Neutrophil (primary cell): Measurements from ENCODE around the gene CFDP1.

Source experiments
- H3K27ac ChIP-seq: fragments of 200-600 bp; sonication (generic); 2 replicates; pipeline ENCODE4 v1.5.1; 2016; ENCODE audit warnings: mild to moderate bottlenecking, moderate library complexity
- H3K27me3 ChIP-seq: fragments of 200-600 bp; sonication (generic); 2 replicates; pipeline ENCODE4 v1.6.0; 2016; ENCODE audit warnings: mild to moderate bottlenecking
- H3K36me3 ChIP-seq: fragments of 200-600 bp; sonication (generic); 2 replicates; pipeline ENCODE4 v1.5.1; 2017
- H3K4me1 ChIP-seq, 2 experiments: fragments of 200-600 bp in 1 of 2; sonication (generic) in 1 of 2; 1 replicate in 1 of 2; 2 replicates in 1 of 2; pipeline versions ENCODE4 v1.5.1 to v1.6.1; 2013 to 2016; ENCODE audit warnings: low read depth in 1 of 2, low read length in 1 of 2, mild to moderate bottlenecking in 1 of 2, moderate library complexity in 1 of 2; ENCODE audit not compliant: control insufficient read depth in 1 of 2, insufficient read depth in 1 of 2
- H3K4me3 ChIP-seq, 2 experiments: fragments of 200-600 bp in 1 of 2; sonication (generic) in 1 of 2; 1 replicate in 1 of 2; 2 replicates in 1 of 2; pipeline ENCODE4 v1.5.1; 2013 to 2016; ENCODE audit warnings: low read depth in 1 of 2, low read length in 1 of 2, mild to moderate bottlenecking in 1 of 2, moderate library complexity in 1 of 2
- H3K9me3 ChIP-seq: fragments of 200-600 bp; sonication (generic); 2 replicates; pipeline ENCODE4 v1.5.1; 2016
- TF ChIP-seq, protein P1 (sequence below): fragments of 200-600 bp; sonication (generic); IDR thresholded peaks from 2 replicates; pipeline ENCODE4 v1.5.1; 2016; ENCODE audit warnings: antibody characterized with exemption

Gene CFDP1

DNA sequence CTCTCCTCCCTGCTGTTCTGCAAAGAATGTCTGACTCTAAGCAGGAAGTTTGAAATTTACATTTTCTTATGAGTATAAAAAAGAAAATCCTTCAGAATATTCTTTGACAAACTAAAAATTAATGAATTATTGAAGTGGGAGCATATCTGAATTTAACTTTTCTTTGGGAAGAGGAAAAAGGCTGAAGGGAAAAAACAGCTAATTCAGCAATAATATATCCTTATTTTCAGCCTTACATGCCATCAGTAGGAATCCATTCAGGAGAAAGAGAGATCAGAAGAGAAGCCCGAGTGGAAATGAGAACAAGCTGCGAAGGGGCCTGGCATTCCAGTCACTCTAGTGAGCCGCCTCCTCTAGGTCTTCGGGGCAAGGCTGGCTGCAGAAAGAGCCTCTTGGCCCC is 140.1 kb downstream of the CFDP1 start:
- peaks cover 17% of the 10 kb centered on the region for H3K36me3 ChIP-seq
- no peaks in the 10 kb centered on the region for H3K9me3 ChIP-seq
- no peaks in the 10 kb centered on the region for H3K27me3 ChIP-seq
- no peak overlapping the region for H3K4me3 ChIP-seq
- TF ChIP-seq, protein P1, sequence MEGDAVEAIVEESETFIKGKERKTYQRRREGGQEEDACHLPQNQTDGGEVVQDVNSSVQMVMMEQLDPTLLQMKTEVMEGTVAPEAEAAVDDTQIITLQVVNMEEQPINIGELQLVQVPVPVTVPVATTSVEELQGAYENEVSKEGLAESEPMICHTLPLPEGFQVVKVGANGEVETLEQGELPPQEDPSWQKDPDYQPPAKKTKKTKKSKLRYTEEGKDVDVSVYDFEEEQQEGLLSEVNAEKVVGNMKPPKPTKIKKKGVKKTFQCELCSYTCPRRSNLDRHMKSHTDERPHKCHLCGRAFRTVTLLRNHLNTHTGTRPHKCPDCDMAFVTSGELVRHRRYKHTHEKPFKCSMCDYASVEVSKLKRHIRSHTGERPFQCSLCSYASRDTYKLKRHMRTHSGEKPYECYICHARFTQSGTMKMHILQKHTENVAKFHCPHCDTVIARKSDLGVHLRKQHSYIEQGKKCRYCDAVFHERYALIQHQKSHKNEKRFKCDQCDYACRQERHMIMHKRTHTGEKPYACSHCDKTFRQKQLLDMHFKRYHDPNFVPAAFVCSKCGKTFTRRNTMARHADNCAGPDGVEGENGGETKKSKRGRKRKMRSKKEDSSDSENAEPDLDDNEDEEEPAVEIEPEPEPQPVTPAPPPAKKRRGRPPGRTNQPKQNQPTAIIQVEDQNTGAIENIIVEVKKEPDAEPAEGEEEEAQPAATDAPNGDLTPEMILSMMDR: no peak
- no peak overlapping the region for H3K27ac ChIP-seq
- H3K4me1 ChIP-seq: no peaks in the 10 kb centered on the region

DNA sequence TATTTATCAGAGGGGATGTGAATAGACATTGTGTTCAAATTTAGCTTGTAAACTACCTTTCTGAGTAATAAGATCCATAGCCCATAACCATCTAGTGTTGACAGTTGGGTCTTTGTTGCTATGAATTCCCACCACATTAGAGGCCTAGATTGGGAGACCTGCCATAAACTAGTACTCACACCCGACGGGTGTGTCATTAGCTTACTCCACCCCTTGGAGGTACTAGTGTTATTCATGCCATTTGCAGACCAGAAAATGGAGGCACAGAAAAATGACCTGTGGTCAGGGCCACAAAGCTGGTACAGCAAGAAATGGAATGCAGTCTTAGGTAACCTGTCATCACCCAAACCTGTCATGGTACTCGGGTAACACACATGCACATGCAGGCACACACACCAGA is 140.6 kb downstream of the CFDP1 start:
- Histone ChIP-seq H3K4me1 (no peaks in the 10 kb centered on the region), H3K4me3 (no peak overlapping the region), H3K27me3 (no peaks in the 10 kb centered on the region), H3K36me3 (peaks cover 17% of the 10 kb centered on the region), H3K27ac (no peak overlapping the region), H3K9me3 (no peaks in the 10 kb centered on the region)
- TF ChIP-seq, protein P1: no peak

DNA sequence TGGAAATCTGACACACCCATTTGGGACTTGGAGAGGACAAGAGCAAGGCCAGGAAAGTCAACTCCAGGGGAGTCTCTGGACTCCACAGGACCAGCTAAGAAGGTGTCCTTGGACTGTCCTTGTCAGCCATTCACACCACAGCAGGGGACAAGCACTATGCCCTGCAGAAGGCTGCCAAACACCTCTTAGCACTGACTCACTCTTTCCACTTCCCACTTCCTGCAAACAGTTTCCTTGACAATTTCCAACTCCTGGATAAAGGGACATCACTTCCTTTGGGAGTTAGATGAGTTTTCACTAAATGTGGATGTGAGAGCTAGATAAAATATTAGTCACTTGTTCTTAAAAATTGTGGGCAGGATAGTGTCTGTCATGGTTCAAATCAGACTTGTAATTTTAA is 144.1 kb downstream of the CFDP1 start:
- TF ChIP-seq, protein P1: no peak
- no peak overlapping the region for H3K4me3 ChIP-seq
- no peak overlapping the region for H3K27ac ChIP-seq
- H3K9me3 ChIP-seq: no peaks in the 10 kb centered on the region
- H3K4me1 ChIP-seq: no peaks in the 10 kb centered on the region
- H3K36me3 ChIP-seq: peaks cover 17% of the 10 kb centered on the region
- H3K27me3 ChIP-seq: no peaks in the 10 kb centered on the region

DNA sequence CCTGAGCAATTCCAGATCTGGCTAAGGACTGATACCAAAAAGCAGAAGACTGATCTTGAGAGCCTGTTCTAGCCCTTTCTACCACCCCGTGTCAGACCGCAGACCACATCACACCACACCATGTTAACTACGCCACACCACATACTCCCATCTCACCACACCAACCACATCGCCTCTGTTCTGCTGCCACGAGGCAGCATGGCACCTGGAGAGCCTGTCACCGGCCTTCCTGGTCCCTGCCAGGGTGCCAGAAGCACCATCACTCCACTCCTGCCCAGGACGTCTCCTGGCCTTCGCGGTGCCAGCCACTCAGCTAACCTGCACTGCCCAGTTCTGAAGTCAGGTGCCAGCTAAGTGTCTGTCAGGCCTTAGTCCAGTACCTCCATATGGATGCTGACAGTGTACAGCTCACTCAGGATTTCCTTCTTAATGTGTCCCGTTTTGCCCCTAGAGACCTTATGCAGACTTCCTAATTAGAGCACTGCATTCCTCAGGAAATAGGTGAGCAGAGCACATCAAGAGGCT is 144.6 kb downstream of the CFDP1 start:
- Histone ChIP-seq H3K4me1 (no peaks in the 10 kb centered on the region), H3K9me3 (no peaks in the 10 kb centered on the region), H3K36me3 (peaks cover 16% of the 10 kb centered on the region), H3K27ac (no peak overlapping the region), H3K4me3 (no peak overlapping the region), H3K27me3 (no peaks in the 10 kb centered on the region)
- TF ChIP-seq, protein P1: no peak

DNA sequence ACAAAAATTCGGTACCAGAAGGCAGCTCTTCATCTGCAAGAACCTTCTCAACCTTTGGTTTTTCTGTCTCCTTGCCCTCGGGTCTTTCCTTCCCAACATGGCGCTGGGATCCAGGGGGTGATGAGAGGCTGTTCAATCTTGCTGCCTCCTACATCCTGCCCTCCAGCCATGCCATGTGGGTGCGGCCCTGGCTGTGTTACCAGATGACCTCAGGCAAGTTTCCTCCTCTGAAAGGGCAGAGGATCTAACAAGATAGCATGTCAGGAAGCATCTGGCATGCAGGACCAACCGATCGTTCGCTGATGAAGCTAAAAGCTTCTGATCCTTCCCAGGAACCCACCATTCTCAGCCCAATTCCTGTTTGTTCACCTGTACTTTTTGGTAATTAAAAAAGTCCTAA is 145.1 kb downstream of the CFDP1 start:
- Histone ChIP-seq H3K27me3 (no peaks in the 10 kb centered on the region), H3K36me3 (peaks cover 12% of the 10 kb centered on the region), H3K4me1 (no peaks in the 10 kb centered on the region), H3K9me3 (no peaks in the 10 kb centered on the region), H3K4me3 (no peak overlapping the region), H3K27ac (no peak overlapping the region)
- TF ChIP-seq, protein P1: no peak

DNA sequence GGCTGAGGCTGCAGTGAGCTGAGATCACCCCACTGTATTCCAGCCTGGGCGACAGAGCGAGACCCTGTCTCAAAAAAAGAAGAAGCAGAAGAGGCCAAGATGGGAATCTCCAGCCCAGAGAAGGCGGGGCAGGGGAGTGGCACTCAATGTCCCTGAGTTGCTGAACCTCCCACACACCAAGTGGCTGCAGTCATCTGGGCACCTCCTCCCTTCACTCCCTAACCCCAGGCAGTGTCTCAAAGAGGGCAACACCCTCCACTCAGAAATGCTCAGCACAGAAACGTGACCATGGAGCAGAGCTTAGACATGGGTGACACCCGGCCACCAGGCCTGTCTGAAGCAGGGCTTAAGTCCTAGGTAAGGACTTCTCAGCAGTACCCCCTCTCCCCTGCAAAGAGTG is 145.6 kb downstream of the CFDP1 start:
- Histone ChIP-seq H3K4me3 (no peak overlapping the region), H3K27ac (no peak overlapping the region), H3K4me1 (no peaks in the 10 kb centered on the region), H3K27me3 (no peaks in the 10 kb centered on the region), H3K9me3 (no peaks in the 10 kb centered on the region), H3K36me3 (peaks cover 7% of the 10 kb centered on the region)
- TF ChIP-seq, protein P1: no peak
